ENCODE results near the gene RPL41. TPM values are rescaled to one million over a fixed set of nuclear protein-coding genes. Genes with fewer than 3 reads are reported as not detected.
A peak's percentile ranks its signal among the peaks of the same experiment; 100 is the strongest.

RPL41 gene
- total and polyA plus RNA-seq, 9 of the 15 experiments (the other 6 are each of a cell fraction or from before 2014, with no cell fraction given) = 3,403 to 11,276 (median 5,604) TPM

DNA sequence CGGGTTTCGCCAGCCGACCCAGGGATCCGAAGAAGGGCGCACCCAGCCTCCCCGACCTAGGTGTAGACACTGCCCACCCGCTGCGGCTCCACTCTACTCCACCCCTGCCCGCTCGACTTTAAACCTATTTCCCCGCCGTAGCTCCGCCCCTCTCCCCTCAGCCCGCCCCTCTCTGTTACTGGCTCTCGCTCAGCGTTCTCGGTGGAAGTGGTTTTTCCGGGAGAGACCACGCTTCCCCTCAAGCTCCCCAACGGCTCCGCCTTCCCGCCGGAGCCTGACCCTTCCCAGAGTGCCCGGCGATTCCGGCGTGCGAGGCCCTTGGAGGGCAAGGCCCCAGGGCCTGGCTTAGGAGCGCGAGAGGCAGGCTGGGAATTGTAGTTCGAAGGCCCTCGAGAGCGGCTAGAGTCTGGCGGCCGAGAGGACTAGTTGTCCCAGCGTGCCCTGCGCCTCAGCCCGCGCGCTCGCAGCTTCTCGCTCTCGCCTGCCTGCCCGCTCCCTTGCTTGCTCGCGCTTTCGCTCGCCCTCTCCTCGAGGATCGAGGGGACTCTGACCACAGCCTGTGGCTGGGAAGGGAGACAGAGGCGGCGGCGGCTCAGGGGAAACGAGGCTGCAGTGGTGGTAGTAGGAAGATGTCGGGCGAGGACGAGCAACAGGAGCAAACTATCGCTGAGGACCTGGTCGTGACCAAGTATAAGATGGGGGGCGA, 12.2 kb upstream of the RPL41 start, which contains the start of gene PA2G4 (continued):
- TF ChIP-seq, protein P1, sequence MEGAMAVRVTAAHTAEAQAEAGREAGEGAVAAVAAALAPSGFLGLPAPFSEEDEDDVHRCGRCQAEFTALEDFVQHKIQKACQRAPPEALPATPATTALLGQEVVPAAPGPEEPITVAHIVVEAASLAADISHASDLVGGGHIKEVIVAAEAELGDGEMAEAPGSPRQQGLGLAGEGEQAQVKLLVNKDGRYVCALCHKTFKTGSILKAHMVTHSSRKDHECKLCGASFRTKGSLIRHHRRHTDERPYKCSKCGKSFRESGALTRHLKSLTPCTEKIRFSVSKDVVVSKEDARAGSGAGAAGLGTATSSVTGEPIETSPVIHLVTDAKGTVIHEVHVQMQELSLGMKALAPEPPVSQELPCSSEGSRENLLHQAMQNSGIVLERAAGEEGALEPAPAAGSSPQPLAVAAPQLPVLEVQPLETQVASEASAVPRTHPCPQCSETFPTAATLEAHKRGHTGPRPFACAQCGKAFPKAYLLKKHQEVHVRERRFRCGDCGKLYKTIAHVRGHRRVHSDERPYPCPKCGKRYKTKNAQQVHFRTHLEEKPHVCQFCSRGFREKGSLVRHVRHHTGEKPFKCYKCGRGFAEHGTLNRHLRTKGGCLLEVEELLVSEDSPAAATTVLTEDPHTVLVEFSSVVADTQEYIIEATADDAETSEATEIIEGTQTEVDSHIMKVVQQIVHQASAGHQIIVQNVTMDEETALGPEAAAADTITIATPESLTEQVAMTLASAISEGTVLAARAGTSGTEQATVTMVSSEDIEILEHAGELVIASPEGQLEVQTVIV (CRISPR knock-in tag; IDR thresholded peaks at IDR 0.05; ENCODE audit: borderline replicate concordance) = no peak
- TF ChIP-seq, protein P2, sequence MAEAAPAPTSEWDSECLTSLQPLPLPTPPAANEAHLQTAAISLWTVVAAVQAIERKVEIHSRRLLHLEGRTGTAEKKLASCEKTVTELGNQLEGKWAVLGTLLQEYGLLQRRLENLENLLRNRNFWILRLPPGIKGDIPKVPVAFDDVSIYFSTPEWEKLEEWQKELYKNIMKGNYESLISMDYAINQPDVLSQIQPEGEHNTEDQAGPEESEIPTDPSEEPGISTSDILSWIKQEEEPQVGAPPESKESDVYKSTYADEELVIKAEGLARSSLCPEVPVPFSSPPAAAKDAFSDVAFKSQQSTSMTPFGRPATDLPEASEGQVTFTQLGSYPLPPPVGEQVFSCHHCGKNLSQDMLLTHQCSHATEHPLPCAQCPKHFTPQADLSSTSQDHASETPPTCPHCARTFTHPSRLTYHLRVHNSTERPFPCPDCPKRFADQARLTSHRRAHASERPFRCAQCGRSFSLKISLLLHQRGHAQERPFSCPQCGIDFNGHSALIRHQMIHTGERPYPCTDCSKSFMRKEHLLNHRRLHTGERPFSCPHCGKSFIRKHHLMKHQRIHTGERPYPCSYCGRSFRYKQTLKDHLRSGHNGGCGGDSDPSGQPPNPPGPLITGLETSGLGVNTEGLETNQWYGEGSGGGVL (CRISPR knock-in tag; IDR thresholded peaks at IDR 0.05) = no peak
- TF ChIP-seq MBD2 (IDR thresholded peaks at IDR 0.05; ENCODE audit: borderline replicate concordance, low read depth) (peak; percentile 86), ZNF232 (CRISPR knock-in tag; IDR thresholded peaks at IDR 0.05) (no peak), MAZ (CRISPR knock-in tag; conservative IDR thresholded peaks at IDR 0.05 in 1 of 2, IDR thresholded peaks at IDR 0.05 in 1 of 2) (peak; percentile 70 to 74; a peak in 2 of 4 replicates), TBL1XR1 (IDR thresholded peaks at IDR 0.05; ENCODE audit: low read length in 2 of 2) (peak in 1 of 2 experiments; percentile 20; a peak in 1 of 4 replicates), RFX5 (IDR thresholded peaks at IDR 0.05; ENCODE audit: low read depth, low read length) (no peak), SIRT6 (IDR thresholded peaks at IDR 0.05; ENCODE audit: low read depth, low read length) (no peak), CXXC5 (CRISPR knock-in tag; IDR thresholded peaks at IDR 0.05) (peak; percentile 90), MCM3 (IDR thresholded peaks at IDR 0.05) (no peak), MCM7 (IDR thresholded peaks at IDR 0.05) (no peak), ZNF445 (CRISPR knock-in tag; IDR thresholded peaks at IDR 0.05; ENCODE audit: low read depth) (no peak), KLF13 (tag; IDR thresholded peaks at IDR 0.05; ENCODE audit: borderline replicate concordance, low read depth) (no peak), SPI1 (IDR thresholded peaks at IDR 0.05; ENCODE audit: borderline replicate concordance, low read depth, low read length) (peak; percentile 49; the same call in 1 of the 2 replicates), JUND (IDR thresholded peaks at IDR 0.05; ENCODE audit: borderline replicate concordance, low read depth, low read length) (peak; percentile 68; the same call in 1 of the 2 replicates), JUND (tag; IDR thresholded peaks at IDR 0.05; ENCODE audit: borderline replicate concordance, low read depth, low read length) (peak; percentile 43; the same call in 1 of the 3 replicates), WHSC1 (IDR thresholded peaks at IDR 0.05; ENCODE audit: low read length) (no peak), ELF1 (tag; IDR thresholded peaks at IDR 0.05) (0 out of 2 replicates have a peak, but pooled peaks have one; percentile 40), NCOA1 (IDR thresholded peaks at IDR 0.05; ENCODE audit: low read depth) (no peak)
- TF ChIP-seq, protein P3, sequence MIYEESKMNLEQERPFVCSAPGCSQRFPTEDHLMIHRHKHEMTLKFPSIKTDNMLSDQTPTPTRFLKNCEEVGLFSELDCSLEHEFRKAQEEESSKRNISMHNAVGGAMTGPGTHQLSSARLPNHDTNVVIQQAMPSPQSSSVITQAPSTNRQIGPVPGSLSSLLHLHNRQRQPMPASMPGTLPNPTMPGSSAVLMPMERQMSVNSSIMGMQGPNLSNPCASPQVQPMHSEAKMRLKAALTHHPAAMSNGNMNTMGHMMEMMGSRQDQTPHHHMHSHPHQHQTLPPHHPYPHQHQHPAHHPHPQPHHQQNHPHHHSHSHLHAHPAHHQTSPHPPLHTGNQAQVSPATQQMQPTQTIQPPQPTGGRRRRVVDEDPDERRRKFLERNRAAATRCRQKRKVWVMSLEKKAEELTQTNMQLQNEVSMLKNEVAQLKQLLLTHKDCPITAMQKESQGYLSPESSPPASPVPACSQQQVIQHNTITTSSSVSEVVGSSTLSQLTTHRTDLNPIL (CRISPR knock-in tag; IDR thresholded peaks at IDR 0.05) = no peak
- TF ChIP-seq, protein P4, sequence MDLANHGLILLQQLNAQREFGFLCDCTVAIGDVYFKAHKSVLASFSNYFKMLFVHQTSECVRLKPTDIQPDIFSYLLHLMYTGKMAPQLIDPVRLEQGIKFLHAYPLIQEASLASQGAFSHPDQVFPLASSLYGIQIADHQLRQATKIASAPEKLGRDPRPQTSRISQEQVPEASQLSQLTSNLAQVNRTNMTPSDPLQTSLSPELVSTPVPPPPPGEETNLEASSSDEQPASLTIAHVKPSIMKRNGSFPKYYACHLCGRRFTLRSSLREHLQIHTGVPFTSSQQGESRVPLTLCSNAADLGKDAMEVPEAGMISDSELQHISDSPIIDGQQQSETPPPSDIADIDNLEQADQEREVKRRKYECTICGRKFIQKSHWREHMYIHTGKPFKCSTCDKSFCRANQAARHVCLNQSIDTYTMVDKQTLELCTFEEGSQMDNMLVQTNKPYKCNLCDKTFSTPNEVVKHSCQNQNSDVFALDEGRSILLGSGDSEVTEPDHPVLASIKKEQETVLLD (IDR thresholded peaks at IDR 0.05) = 0 out of 2 replicates have a peak, but pooled peaks have one; percentile 12

Measured in K562 (cell line).